Measurements from ENCODE around the gene TAAR5. TPM values are rescaled to one million over a fixed set of nuclear protein-coding genes. Genes with fewer than 3 reads are reported as not detected.
"Not testable (repeated sequence)": the region's sequence is repeated elsewhere in the genome, so short reads cannot be mapped to it uniquely, and the experiment has no call there.

The TAAR5 gene
- total RNA-seq, 2 experiments from 2014 or later: not detected

- H3K4me1 Mint-ChIP-seq; H3K9me3 Mint-ChIP-seq (ENCODE audit: low read depth); CTCF ChIA-PET; ATAC-seq; H3K27ac Mint-ChIP-seq; H3K36me3 Mint-ChIP-seq; DNase-seq; H3K4me3 Mint-ChIP-seq: not testable (repeated sequence)
- H3K27me3 Mint-ChIP-seq: peaks cover 39% of the 10 kb centered on the region
Observed at GRCh38 chr6:132560087-132560486, 29.5 kb downstream of the TAAR5 start.

DNA sequence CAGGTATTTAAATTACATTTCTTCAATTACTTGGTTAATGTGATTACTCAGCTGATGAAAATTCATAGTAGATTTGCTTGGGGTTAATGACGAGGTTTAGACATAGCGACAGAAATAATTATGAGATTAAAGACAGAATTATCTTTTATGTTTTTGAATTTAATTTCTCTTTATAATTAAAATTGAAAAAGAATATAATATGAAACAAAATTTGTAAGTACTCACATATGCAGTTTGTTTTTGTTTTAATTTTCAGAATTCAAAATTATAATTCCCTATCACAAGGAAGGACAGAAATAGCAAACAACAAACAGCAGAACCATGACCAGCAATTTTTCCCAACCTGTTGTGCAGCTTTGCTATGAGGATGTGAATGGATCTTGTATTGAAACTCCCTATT lies 37.2 kb downstream of the TAAR5 start, which contains the start of gene TAAR8:
Gene TAAR8, plus strand, starts transcription at position 301 of the 400 bp plus-strand sequence. Its CDS starts 21 bp downstream, at position 322.
- H3K9me3 Mint-ChIP-seq (ENCODE audit: low read depth): no peaks in the 10 kb centered on the region
- ATAC-seq (no peak), DNase-seq (no peak)
- CTCF ChIA-PET: interaction anchor here (0.8 kb wide), 1 partner anchor 9 kb away, joined by 3 read pairs; no protein-coding TSS in a partner anchor
- no peak within 1 kb of the TSS for H3K4me3 Mint-ChIP-seq
- no peaks in the 10 kb centered on the region for H3K4me1 Mint-ChIP-seq
- no peak within 1 kb of the TSS for H3K27ac Mint-ChIP-seq
- H3K36me3 Mint-ChIP-seq: no peaks in the 10 kb centered on the region
- H3K27me3 Mint-ChIP-seq: peaks cover 43% of the 10 kb centered on the region

GRCh38 chr6:132551214-132551613 lies 38.3 kb downstream of the TAAR5 start:
- no peak for ATAC-seq
- CTCF ChIA-PET: no interaction called here
- no peaks in the 10 kb centered on the region for H3K9me3 Mint-ChIP-seq (ENCODE audit: low read depth)

DNA sequence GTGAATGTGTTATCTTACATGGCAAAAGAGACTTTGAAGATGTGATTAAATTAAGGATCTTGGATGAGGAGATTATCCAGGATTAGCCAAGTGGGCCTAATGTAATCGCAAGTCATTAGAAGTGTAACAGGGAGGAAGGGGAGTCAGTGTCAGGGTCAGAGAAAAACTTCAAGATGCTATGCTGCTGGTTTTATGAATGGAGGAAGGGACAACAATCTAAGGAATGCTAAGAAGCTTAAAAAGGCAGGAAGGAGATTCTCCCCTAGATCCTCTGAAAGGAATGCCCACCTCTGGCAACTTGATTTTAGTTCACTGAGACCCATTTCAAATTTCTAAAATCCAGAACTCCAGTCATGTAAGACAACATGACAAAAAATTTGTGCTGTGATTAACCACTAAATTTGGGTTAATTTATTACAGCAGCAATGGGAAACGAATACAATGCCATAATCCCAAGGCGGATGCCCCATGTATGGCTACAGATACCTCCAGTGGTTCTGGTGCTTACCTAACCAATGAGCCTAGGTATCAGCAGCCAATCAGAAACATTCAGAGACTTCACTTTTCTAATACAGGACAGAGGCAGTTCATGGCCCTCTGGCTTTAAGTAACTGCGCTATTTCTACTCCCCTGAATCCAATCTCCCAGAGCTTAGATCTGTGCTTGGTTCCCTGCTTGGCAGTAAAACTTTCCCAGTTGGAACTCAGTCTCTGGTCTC lies 40.6 kb downstream of the TAAR5 start:
- H3K36me3 Mint-ChIP-seq: no peaks in the 10 kb centered on the region
- CTCF ChIA-PET: no interaction called here
- peaks cover 27% of the 10 kb centered on the region for H3K27me3 Mint-ChIP-seq
- DNase-seq: no peak
- H3K27ac Mint-ChIP-seq: no peak overlapping the region
- H3K4me1 Mint-ChIP-seq: no peaks in the 10 kb centered on the region
- no peaks in the 10 kb centered on the region for H3K9me3 Mint-ChIP-seq (ENCODE audit: low read depth)
- no peak for ATAC-seq
- H3K4me3 Mint-ChIP-seq: no peak overlapping the region

More at GRCh38 chr6:132551214-132551613, 38.3 kb downstream of the TAAR5 start:
- no peaks in the 10 kb centered on the region for H3K4me1 Mint-ChIP-seq
- no peaks in the 10 kb centered on the region for H3K36me3 Mint-ChIP-seq
- DNase-seq: no peak
- H3K4me3 Mint-ChIP-seq: no peak overlapping the region
- H3K27me3 Mint-ChIP-seq: peaks cover 35% of the 10 kb centered on the region
- no peak overlapping the region for H3K27ac Mint-ChIP-seq

GRCh38 chr6:132544826-132545225 lies 44.7 kb downstream of the TAAR5 start:
- Mint-ChIP-seq H3K4me1 (no peaks in the 10 kb centered on the region), H3K27ac (no peak overlapping the region), H3K9me3 (ENCODE audit: low read depth) (no peaks in the 10 kb centered on the region), H3K27me3 (peaks cover 39% of the 10 kb centered on the region), H3K36me3 (no peaks in the 10 kb centered on the region), H3K4me3 (no peak overlapping the region)
- CTCF ChIA-PET: interaction anchor here (0.8 to 1.9 kb wide), 2 partner anchors 8 to 14 kb away, joined by 3 to 7 read pairs; no protein-coding TSS in a partner anchor
- no peak for DNase-seq
- ATAC-seq: no peak

Other genes with a start within 250 kb of the TAAR5 start
- under 1 TPM in 1 of 2 experiments, not detected in 1; 0.45 TPM for gene MOXD1, start 188.3 kb downstream of the TAAR5 start, total RNA-seq
- 10 to 100 TPM; 17.2 to 19.5 TPM for gene STX7, start 76.6 kb downstream of the TAAR5 start, total RNA-seq
- not detected for gene TAAR9, start 51.5 kb downstream of the TAAR5 start, total RNA-seq
- not detected for gene TAAR8, start 37.1 kb downstream of the TAAR5 start, total RNA-seq
- gene TAAR6, start 19.4 kb downstream of the TAAR5 start, total RNA-seq: not detected
- gene TAAR2, start 34.5 kb upstream of the TAAR5 start, total RNA-seq: not detected
- gene TAAR1, start 69.4 kb upstream of the TAAR5 start, total RNA-seq: not detected
- gene VNN1, start 124.3 kb upstream of the TAAR5 start, total RNA-seq: not detected
- 10 to 100 TPM; 12.6 to 16.2 TPM for gene VNN2, start 168.2 kb upstream of the TAAR5 start, total RNA-seq
- 1 to 10 TPM; 6.4 to 7.8 TPM for gene SLC18B1, start 208.9 kb upstream of the TAAR5 start, total RNA-seq
- gene RPS12, start 224.8 kb upstream of the TAAR5 start, total RNA-seq: 1,000 to 10,000 TPM; 1,017 to 1,085 TPM